NCI-H1694 (cell line): ENCODE data around the gene DAZ2.
"Not testable (repeated sequence)": the region's sequence is repeated elsewhere in the genome, so short reads cannot be mapped to it uniquely, and the experiment has no call there.

Source experiments
- DNase-seq: peaks from one replicate; lab custom pipeline; 2025; lab: John Stamatoyannopoulos, UW

Gene DAZ2

GRCh38 chrY:23219233-23219632 is at the start of gene DAZ2:
TSS of gene DAZ2 (plus strand) at chrY:23219533. CDS start at chrY:23219741, 208 bp downstream.
- not testable (repeated sequence) for DNase-seq

- DNase-seq = not testable (repeated sequence)
Measured at GRCh38 chrY:23198908-23199307, 20.4 kb upstream of the DAZ2 start, which contains the start of gene DAZ1. TSS of gene DAZ1 (minus strand) at chrY:23199008. CDS start at chrY:23198800, 208 bp downstream.

GRCh38 chrY:23207455-23207854 is 11.9 kb upstream of the DAZ2 start:
- not testable (repeated sequence) for DNase-seq

- DNase-seq = not testable (repeated sequence)
Measured at GRCh38 chrY:23209802-23210495, 9.4 kb upstream of the DAZ2 start.

- DNase-seq = not testable (repeated sequence)
Measured at GRCh38 chrY:23210681-23211080, 8.7 kb upstream of the DAZ2 start.
